GM21825 (cell line): ENCODE measurements around the gene GLIPR2.
"Not testable (repeated sequence)": the region's sequence is repeated elsewhere in the genome, so short reads cannot be mapped to it uniquely, and the experiment has no call there.

Experiments
- ATAC-seq: cut with Tn5 transposase; IDR thresholded peaks from one replicate; pipeline ENCODE4 v1.9.1; 2021; ENCODE audit warnings: mild to moderate bottlenecking, moderate library complexity; ENCODE audit not compliant: unreplicated experiment

The GLIPR2 gene

GRCh38 chr9:36161187-36161586 lies 24.7 kb downstream of the GLIPR2 start:
- ATAC-seq = no peak

- ATAC-seq = no peak
Observed at GRCh38 chr9:36162211-36162738, 25.7 kb downstream of the GLIPR2 start.

DNA sequence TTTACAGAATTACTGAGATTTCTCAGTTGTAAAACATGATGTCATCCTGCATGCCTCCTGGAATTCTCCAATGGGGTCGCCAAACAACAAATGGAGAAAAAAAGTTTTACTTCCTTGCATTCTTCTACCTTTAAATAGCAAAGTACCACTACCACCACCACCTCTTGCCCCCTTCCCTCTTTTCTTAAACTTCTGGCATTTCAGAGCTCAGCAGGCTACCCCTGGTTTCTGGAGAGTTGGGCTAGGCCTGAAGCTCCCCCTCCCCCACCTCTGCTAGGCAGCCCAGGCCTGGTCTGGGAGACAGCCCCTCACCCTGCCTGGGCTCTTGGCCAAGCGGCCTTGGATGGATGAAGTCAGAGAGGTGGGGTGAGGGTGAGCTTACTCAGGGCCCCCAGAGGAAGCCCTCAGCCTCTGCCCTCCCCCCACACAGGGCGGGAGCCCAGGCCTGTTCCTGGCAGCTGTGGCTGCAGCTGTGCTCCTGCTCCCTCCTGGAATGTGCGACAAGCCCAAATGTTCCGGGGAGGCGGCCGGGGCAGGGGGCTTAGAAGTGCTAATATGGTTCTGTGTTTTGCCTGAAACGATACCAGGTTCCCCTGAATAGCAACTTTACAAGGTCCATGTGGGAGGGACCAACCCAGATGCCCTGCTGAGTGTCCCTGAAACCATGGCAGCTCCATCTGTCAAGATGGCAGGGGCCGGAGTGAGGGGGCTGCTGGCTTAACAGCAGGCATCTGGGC lies 26.7 kb downstream of the GLIPR2 start:
- ATAC-seq = no peak

DNA sequence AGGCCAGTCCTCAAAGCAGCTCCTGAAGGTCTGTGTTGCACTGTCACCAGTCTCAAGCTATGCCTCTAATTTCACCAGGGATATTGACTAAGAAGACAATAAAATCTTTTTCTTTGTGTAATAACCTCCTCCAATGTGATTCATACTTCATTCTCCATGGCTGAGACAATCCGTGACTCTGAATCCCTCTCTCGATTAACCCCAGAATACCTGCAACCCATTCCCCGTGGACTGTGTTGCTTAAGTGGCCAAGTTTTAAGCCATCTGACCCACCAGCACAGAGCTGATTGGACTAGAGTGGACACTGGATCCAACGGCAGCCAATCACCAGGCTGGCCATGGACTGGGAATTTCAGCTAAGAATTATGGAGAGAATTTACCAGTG lies 27.2 kb downstream of the GLIPR2 start:
- no peak for ATAC-seq

- no peak for ATAC-seq
Observed at GRCh38 chr9:36164372-36164771, 27.8 kb downstream of the GLIPR2 start.

DNA sequence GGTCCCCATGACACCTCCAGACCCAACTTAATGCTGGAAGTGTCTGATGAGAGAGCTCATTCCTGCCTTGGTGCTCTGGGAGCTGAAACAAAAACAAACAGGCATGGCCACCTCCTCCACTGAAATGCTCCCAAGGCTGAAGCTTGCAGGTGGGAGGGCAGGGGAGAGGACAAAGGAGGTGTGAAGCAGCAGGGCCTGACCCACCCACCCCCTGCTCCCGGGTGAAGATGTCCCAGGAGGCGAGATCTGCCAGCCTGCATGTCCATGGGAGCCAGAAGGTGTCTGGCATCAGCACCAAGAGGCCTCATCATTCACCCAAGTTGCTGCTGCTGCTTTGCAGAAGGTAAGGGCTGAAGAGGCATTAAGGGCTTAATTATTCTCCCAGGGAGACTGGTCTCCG lies 28.5 kb downstream of the GLIPR2 start:
- ATAC-seq = no peak

DNA sequence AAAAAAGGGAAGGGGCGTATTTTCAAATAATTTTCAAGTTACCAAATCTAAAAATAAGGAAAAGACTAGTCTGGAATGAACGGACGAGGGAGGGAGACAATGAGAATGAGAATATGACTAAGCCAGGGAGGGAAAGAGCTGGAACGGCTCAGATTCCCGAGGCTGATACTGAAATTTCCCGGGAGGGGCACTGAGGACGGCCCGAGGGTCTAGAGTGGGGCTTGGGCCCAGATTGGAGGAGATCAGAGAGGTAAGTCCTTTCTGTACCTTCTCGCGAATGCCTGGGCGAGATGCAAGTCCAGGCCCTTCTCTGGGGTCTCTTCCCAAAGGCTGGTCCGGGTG lies 29.3 kb downstream of the GLIPR2 start:
- ATAC-seq = no peak

DNA sequence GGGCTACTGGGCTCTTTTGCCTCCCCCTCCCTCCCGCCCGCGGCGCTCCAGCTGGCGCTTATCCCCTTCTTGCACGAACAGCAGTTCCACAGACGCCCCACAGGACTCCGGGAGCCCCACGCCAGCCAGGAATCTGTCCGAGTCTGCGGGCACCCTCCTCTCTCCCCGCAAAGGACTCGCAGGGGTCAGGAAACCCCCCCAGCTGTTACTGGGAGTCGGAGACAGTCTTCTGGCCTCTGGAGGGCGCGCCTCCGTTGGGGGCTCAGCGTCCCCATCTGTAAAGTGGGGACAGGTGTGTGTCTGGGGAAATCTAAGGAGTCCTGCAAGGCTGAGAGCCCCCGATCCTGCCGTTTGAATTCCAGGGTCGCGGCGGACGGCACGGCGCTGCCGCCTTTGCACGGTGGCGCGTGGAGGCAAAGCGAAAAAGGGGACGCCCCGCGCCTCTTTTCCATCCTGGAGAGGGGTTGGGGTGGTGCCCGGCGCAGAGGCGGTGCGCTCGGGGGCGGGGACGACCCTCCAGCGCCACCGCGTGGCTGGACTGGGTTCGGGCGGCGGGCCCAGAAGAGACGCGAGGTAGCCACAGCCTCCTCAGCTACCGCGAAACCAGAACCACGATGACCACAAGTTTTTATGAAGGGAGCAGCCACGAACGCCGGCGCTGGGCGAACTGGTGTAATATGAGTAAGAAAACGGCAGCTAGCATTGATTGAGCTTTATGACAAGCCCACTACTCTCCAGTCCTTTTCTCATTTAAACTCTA lies 29.8 kb downstream of the GLIPR2 start:
- peak; percentile 82 for ATAC-seq

GRCh38 chr9:36169166-36169565 lies 32.6 kb downstream of the GLIPR2 start, which contains the start of gene CCIN:
Gene CCIN, plus strand, starts transcription at chr9:36169388. Its CDS starts 115 bp downstream, at chr9:36169503.
- no peak for ATAC-seq

DNA sequence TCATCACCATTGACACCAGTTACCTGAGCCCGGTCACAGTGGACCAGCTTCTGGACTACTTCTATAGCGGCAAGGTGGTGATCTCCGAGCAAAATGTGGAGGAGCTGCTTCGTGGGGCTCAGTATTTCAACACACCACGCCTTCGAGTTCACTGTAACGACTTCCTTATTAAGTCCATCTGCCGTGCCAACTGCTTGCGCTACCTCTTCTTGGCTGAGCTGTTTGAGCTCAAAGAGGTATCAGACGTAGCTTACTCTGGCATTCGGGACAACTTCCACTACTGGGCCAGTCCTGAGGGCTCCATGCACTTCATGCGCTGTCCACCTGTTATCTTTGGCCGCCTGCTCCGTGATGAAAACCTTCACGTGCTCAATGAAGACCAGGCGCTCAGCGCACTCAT lies 33.2 kb downstream of the GLIPR2 start:
- no peak for ATAC-seq

- ATAC-seq = no peak
Observed at GRCh38 chr9:36170531-36170930, 34.0 kb downstream of the GLIPR2 start.

DNA sequence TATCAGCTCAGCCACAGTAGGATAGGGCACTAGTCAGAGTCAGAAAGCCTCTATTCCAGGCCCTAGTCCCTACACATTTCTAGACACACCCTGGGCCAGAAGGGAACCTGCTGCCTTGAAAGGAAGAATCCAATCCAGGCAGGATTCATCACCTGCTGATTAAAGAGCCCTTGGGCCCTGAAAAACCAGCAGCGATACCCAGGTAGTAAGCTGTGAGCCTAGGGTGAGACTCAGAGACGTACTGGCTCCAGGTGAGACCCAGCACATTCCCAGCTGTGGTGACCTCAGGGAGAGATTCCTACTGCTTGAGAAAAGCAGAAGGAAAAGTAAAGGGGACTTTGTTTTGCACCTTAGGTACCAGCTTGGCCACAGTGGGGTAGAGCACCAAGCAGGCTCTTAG lies 37.3 kb downstream of the GLIPR2 start:
- no peak for ATAC-seq

DNA sequence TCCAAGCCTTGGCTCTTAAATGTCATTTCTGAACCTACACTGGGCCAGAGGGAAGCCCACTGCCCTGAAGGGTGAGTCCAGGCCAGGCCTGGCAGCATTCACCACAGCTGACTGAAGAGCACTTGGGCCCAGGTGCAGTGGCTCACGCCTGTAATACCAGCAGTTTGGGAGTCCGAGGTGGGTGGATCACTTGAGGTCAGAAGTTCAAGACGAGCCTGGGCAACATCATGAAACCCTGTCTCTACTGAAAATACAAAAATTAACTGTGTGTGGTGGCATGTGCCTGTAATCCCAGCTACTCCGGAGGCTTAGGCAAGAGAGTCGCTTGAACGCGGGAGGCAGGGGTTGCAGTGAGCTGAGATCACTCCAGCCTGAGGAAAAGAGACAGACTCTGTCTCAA lies 37.7 kb downstream of the GLIPR2 start:
- no peak for ATAC-seq

DNA sequence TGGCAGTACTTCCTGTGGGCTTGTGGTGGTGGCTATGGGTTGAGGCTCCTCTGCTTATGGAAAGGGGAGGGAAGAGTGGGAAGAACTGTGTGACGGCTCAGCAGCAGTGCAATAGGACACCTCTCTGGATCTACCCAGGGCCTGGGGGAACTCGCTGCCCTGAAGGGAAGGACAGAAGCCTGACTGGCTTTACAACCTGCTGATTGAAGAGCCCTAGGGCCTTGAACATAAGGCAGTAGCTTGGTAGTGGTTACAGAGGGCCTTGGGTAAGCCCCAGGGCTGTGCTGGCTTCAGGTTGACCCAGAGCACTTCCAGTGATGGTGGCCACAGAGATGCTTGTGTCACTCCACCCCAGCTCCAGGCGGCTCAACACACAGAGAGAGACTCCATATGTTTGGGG lies 38.2 kb downstream of the GLIPR2 start:
- no peak for ATAC-seq

GRCh38 chr9:36175209-36175608 lies 38.7 kb downstream of the GLIPR2 start:
- not testable (repeated sequence) for ATAC-seq

- ATAC-seq = not testable (repeated sequence)
Observed at GRCh38 chr9:36176496-36176895, 40.0 kb downstream of the GLIPR2 start.

DNA sequence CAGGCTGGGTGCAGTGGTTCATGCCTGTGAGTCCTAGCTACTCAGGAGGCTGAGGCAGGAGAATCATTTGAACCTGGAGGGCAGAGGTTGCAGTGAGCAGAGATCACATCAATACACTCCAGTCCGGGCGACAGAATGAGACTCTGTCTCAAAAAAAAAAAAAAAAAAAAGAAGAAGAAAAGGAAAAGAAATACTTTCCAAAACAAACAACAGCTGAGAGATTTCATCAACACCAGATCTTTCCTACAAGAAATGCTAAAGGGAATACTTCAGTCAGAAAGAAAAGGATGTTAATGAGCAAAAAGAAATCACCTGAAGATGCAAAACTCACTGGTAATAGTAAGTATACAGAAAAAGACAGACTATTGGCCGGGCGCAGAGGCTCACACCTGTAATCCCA lies 41.0 kb downstream of the GLIPR2 start:
- ATAC-seq = no peak

DNA sequence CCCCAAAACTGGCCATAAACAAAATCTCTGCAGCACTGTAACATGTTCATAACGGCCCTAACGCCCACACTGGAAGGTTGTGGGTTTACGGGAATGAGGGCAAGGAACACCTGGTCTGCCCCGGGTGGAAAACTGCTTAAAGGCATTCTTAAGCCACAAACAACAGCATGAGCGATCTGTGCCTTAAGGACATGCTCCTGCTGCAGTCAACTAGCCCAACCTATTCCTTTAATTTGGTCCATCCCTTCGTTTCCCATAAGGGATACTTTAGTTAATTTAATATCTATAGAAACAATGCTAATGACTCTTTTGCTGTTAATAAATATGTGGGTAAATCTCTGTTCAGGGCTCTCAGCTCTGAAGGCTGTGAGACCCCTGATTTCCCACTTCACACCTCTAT lies 43.7 kb downstream of the GLIPR2 start:
- ATAC-seq = not testable (repeated sequence)

- ATAC-seq = no peak
Observed at GRCh38 chr9:36187414-36187813, 50.9 kb downstream of the GLIPR2 start.

DNA sequence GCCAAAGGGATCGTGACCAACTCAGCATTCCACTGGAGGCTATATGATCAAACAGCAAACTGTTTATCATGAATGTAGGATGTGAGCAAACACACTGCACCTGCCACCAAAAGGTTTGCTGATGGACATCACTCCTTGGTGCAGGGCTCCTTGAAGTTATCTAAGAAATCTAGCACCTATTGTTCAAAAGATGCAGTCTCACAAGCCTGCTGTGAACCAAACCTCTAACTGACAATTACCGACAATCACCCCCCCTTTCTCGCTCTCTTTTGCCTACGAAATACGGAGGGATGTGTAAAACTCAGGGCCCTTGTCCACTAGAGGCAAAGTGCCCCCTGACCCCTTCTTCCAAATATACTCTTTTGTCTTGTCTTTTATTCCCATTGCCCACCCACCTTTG lies 51.7 kb downstream of the GLIPR2 start:
- no peak for ATAC-seq

DNA sequence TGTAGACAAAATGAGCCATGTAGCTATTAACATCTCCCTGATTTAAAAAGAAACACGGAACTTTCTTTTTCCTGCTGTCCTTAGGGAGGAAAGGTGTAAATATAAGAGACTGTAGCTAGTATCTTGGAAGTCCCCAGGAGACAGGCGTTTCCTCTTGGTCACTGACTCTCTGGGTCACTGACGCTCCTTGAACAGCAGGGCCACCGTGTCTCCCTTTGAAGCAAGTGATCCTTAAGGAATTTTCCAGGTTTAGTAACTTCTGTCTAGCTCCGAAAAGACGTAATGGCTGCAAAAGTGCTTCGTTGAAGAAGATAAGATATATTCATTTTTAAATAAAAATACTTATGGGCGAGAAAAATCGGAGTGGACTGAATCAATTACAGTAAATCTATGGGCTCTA lies 53.4 kb downstream of the GLIPR2 start:
- ATAC-seq = no peak
